GM21423 (cell line): ENCODE data around the gene GTF2H1.

Experiments used
- ATAC-seq: cut with Tn5 transposase; IDR thresholded peaks from one replicate; pipeline ENCODE4 v1.9.1; 2021; ENCODE audit warnings: mild to moderate bottlenecking, moderate library complexity; ENCODE audit not compliant: unreplicated experiment

The GTF2H1 gene

GRCh38 chr11:18321969-18322711 lies at the start of gene GTF2H1, which contains the start of gene HPS5:
GTF2H1 (plus strand) TSS chr11:18322567; CDS start chr11:18333075, 10,508 bp downstream.
HPS5 (minus strand) TSS chr11:18322140; CDS start chr11:18317858, 4,282 bp downstream.
- peak; percentile 79 for ATAC-seq

DNA sequence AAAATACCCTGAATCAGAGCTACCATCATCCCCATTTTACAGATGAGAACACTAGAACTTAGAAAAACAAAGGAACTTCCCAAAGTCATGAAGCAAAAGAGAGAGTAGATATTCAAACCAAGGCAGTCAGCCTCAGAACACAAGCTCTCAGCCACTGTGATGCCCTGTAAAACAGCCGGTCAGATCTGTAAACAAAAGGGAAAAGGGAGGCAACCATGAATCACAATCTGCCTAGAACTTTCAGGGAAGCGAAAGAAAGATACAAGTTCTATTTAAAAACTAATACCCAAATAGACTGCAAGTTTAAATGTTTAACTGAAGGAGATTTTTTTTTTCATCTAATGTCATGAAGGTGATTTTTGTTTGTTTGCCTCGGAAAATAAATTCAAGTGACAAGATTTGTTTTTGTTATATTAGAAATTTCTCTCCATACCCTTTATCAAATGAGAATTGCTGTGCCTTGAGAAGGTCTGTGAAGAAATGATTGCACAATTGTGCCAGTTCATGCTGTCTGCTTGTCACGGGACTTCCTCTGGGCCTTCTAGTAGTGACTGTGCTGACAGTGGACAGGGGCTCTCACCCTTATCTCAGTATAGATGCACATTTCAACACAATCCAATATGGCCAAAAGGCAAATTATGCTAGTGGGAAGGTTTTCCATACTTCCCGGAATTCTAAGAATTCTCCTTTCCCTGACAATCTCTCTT lies 44.6 kb upstream of the GTF2H1 start:
- ATAC-seq, result no peak

- ATAC-seq, result peak; percentile 83
Measured at GRCh38 chr11:18280438-18281045, 41.8 kb upstream of the GTF2H1 start.

DNA sequence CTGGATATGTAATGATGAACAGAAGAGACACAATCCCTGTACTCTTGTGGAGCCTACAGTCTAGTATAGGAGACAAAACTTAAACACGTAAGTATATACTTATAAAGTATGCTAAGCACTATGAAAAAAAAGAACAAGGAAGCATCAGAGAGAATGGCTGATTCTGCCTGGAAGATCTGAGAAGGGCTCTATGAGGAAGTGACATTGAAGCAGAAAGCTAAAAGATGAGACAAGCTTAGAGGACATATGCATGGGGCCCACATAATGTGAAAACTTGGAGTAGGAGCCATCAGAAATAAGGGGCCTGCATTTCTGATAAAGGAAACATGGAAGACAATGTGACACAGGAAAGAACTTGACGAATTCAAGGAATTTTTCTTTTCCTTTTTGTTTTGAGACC lies 39.7 kb upstream of the GTF2H1 start:
- ATAC-seq, result no peak

GRCh38 chr11:18285841-18286240 lies 36.5 kb upstream of the GTF2H1 start:
- no peak for ATAC-seq

GRCh38 chr11:18288911-18289310 lies 33.5 kb upstream of the GTF2H1 start:
- no peak for ATAC-seq

DNA sequence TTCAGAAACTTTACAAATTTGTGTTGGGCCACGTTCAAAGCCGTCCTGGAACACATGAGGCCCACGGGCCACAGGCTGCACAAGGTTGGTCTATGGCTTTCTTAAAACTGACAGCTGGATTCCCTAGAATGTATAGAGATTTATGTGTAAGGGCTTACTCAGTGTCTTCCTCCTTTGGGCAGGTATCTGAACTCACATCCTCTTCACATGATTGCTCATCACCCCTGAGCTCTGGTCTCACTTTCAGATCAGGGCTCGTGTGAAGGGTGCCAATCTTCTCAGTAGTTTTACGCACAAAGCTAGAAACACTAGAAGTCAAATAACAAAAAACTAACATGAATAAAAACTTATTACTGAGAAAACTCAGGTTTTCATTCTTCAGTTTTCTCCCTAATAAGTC lies 27.5 kb upstream of the GTF2H1 start:
- ATAC-seq, result peak; percentile 69

- no peak for ATAC-seq
Measured at GRCh38 chr11:18295316-18295715, 27.1 kb upstream of the GTF2H1 start.

GRCh38 chr11:18299721-18300120 lies 22.6 kb upstream of the GTF2H1 start:
- ATAC-seq, result no peak

DNA sequence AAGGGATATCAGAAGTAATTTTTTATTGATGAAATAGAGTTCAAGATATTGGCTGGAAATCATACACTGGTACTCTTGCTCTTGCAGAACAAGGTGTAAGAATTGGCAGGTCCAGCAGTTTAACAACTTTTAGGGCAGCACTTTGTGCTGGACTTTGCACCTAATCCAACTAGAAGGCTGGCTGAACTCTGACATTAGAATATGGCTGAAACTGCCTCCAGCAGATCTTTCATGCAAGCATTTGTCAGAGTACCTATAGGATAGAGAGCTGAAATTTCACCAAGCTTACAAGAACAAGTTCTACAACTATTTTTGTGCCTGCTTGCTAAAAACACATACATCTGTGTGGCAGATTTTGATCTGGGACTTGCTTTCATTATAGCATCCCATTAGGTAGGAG lies 17.6 kb upstream of the GTF2H1 start:
- ATAC-seq, result no peak

GRCh38 chr11:18307461-18308139 lies 14.8 kb upstream of the GTF2H1 start:
- ATAC-seq, result no peak

DNA sequence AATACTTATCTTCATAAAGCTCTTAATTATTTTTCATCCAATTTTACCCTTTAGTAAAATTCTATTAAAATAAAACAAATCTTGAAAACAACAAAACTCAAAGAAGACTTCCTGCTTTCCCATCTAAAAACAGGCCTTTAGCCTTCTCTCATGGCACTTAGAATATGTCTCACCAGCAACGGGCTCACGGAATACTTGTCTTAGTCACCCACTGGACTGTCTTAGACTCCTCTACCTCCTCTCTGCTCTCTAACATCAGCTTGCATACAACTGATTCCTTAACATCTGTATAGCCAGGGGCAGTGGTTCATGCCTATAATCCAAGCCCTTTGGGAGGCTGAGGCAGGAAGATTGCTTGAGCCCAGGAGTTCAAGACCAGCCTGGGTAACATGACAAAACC lies 14.1 kb upstream of the GTF2H1 start:
- ATAC-seq, result no peak

GRCh38 chr11:18309691-18310090 lies 12.7 kb upstream of the GTF2H1 start:
- ATAC-seq, result no peak

DNA sequence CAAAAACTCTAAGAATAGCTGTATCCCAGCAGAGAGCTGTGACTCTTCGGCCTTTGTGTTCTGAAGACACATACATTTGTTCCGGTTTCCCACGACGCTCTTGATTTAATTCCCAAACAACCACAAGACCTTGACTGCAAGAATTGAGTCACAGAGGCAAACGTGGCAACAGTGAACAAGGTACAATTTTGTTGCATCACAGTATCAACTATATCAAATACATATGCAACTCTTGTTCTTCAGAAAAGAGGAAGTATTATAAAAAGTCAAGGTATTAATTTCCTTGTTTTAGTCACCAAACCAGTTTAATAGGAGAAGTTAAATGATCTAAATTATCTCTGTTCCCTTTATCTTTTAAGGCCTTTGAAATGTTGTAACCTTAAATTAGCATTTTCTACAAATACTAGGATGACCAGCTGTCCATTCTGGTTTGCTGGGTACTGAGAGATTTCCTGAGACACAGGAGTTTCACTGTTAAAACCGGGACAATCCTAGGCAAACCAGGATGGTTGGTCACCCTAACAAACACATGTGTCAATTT lies 11.5 kb upstream of the GTF2H1 start:
- no peak for ATAC-seq

DNA sequence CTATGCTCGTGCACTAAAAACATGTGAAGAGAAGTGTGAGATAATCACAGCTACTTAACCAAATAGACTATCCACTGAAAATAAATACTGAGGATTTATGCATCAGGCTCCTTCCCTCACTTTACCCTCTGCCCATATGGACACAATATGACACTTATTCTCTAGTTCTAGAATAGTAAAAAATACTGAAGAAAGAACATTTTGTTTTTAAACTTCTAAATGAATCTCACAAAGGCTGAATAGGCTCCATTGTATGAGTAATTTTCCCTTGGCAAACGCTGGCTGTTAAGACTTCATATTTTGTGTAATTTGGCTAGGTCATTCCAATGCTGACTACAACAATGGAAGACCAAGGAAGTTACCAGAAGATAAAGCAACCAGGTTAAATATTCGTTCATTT lies 10.4 kb upstream of the GTF2H1 start:
- ATAC-seq, result no peak

DNA sequence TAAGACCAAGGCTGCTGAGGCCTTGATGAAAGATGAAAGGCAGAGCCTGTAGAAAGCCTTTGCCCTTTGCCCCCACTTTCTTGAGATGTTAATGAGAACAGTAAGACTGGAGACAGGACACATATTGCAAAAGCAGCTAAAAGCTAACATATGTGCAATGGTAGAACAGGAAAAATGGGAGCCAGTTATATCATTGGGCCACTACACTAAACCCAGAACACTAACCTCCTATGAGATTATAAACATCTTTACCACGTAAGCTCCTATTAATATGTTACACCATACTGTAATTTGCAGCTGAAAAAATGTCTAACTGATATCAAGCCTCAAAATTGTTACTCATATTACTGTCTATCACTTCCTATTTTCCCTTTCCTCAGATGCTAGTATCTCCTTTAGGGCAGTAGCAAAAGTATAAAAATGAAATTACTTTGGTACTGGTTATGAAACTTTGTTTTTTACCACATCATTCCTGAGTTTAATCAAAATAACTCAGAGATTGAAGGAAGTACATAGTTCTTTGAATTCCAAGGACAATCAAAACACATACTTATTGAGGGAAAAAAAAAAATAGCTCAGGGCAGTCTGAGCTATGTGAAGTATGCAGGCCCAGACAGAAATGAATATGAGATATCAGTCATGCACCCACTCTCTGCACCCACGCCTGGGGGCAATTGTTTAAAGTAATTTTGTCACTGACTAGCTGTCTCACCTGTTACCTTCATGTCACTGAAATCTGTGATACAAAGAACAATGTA lies 9.5 kb upstream of the GTF2H1 start:
- ATAC-seq, result no peak

DNA sequence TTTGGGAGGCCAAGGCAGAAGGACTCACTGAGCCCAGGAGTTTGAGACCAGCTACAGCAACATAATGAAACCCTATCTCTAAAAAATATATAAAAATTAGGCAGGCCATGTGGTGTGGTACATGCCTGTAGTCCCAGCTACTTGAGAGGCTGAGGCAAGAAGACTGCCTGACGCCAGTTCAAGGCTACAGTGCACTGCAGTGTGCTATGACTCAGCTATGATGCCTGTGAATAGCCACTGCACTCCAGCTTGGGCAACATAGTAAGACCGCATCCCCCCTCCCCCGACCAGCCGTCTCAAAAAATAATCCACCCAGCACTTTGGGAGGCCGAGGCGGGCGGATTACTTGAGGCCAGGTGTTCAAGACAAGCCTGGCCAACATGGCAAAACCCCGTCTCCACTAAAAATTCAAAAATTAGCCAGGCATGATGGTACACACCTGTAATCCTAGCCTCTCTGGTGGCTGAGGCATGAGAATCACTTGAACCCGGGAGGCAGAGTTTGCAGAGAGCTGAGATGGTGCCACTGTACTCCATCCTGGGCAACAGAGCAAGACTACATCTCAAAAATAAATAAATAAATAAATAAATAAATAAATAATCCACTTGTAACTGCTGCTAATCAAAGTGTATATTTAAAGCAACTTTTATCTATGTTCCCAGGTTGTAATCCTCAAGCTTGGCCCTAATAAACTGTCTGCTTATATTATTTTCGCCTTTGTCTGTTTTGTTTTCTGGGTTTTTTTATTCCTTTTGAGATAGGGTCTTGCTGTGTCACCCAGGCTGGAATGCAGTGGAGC lies 8.2 kb upstream of the GTF2H1 start:
- ATAC-seq, result no peak

GRCh38 chr11:18314784-18315523 lies 7.4 kb upstream of the GTF2H1 start:
- ATAC-seq, result no peak

GRCh38 chr11:18315893-18316292 lies 6.5 kb upstream of the GTF2H1 start:
- no peak for ATAC-seq
